GM19467 (cell line): ENCODE data around the gene SPAG16.

Source experiments
- ATAC-seq: cut with Tn5 transposase; IDR thresholded peaks from one replicate; pipeline ENCODE4 v1.9.1; 2021; ENCODE audit warnings: mild to moderate bottlenecking, moderate library complexity; ENCODE audit not compliant: unreplicated experiment

Gene SPAG16

GRCh38 chr2:214226061-214226460 is 941.8 kb downstream of the SPAG16 start:
- no peak for ATAC-seq

- no peak for ATAC-seq
Observed at GRCh38 chr2:214232271-214232670, 948.0 kb downstream of the SPAG16 start.

- no peak for ATAC-seq
Observed at GRCh38 chr2:214233164-214233563, 948.9 kb downstream of the SPAG16 start.

GRCh38 chr2:214242797-214243196 is 958.5 kb downstream of the SPAG16 start:
- ATAC-seq = no peak

- ATAC-seq = no peak
Observed at GRCh38 chr2:214244847-214245246, 960.6 kb downstream of the SPAG16 start.

- no peak for ATAC-seq
Observed at GRCh38 chr2:214246417-214246816, 962.2 kb downstream of the SPAG16 start.

- no peak for ATAC-seq
Observed at GRCh38 chr2:214247531-214247930, 963.3 kb downstream of the SPAG16 start.

- ATAC-seq = no peak
Observed at GRCh38 chr2:214255046-214255445, 970.8 kb downstream of the SPAG16 start.

GRCh38 chr2:214261683-214262082 is 977.4 kb downstream of the SPAG16 start:
- ATAC-seq = no peak

GRCh38 chr2:214264171-214264570 is 979.9 kb downstream of the SPAG16 start:
- ATAC-seq = no peak

GRCh38 chr2:214265991-214266489 is 981.8 kb downstream of the SPAG16 start:
- no peak for ATAC-seq

GRCh38 chr2:214277880-214278279 is 993.6 kb downstream of the SPAG16 start:
- no peak for ATAC-seq

- no peak for ATAC-seq
Observed at GRCh38 chr2:214286011-214286410, 1001.7 kb downstream of the SPAG16 start.

GRCh38 chr2:214293593-214293992 is 1009.3 kb downstream of the SPAG16 start:
- ATAC-seq = no peak

- ATAC-seq = no peak
Observed at GRCh38 chr2:214294426-214294825, 1010.2 kb downstream of the SPAG16 start.

GRCh38 chr2:214297423-214297822 is 1013.2 kb downstream of the SPAG16 start:
- no peak for ATAC-seq

GRCh38 chr2:214310319-214310718 is 1026.1 kb downstream of the SPAG16 start:
- peak; percentile 74 for ATAC-seq

- ATAC-seq = peak; percentile 67
Observed at GRCh38 chr2:214311031-214311533, 1026.8 kb downstream of the SPAG16 start.

GRCh38 chr2:214311931-214312749 is 1027.9 kb downstream of the SPAG16 start:
- ATAC-seq = no peak

- no peak for ATAC-seq
Observed at GRCh38 chr2:214315324-214315723, 1031.1 kb downstream of the SPAG16 start.

- ATAC-seq = no peak
Observed at GRCh38 chr2:214320211-214320610, 1035.9 kb downstream of the SPAG16 start.

- ATAC-seq = no peak
Observed at GRCh38 chr2:214322662-214323061, 1038.4 kb downstream of the SPAG16 start.
